ENCODE results near the gene CYP2A13. TPM values are rescaled to one million over a fixed set of nuclear protein-coding genes. Genes with fewer than 3 reads are reported as not detected.
A peak's percentile ranks its signal among the peaks of the same experiment; 100 is the strongest.
"Not testable (repeated sequence)": the region's sequence is repeated elsewhere in the genome, so short reads cannot be mapped to it uniquely, and the experiment has no call there.

The CYP2A13 gene
- total RNA-seq, 3 donors from 2014 or later (not counting 1 experiment from before 2014, with no cell fraction given): not detected

GRCh38 chr19:41126765-41127203 lies 38.5 kb downstream of the CYP2A13 start:
- H3K36me3 Mint-ChIP-seq: not testable (repeated sequence)

DNA sequence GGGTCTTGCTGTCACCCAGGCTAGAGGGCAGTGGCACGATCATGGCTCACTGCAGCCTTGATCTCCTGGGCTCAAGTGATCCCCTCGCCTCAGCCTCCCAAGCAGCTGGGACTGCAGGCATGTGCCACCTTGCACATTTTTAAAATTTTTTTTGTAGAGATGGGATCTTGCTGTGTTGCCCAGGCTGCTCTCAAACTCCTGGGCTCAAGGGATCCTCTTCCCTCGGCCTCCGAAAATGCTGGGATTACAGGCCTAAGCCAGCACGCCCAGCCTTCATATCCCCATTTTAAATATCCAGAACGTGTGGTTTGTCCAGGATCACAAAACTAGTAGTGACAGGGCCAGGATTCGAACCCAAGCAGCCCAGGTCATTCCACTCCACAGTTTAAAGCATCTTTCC lies 39.1 kb downstream of the CYP2A13 start:
- intact Hi-C loops (cut with micrococcal nuclease); DNase-seq; ATAC-seq; H3K9me3 Mint-ChIP-seq; H3K9me3 ChIP-seq (ENCODE audit: control insufficient read depth, insufficient read depth, low read length); H3K27ac ChIP-seq (ENCODE audit: low read length); H3K4me3 ChIP-seq (ENCODE audit: low read length); H3K36me3 ChIP-seq (ENCODE audit: control insufficient read depth, insufficient read depth, low read length); H3K27me3 ChIP-seq (ENCODE audit: control insufficient read depth, insufficient read depth, low read length); H3K27me3 Mint-ChIP-seq (ENCODE audit: low read depth in 2 of 2); H3K36me3 Mint-ChIP-seq: not testable (repeated sequence)
- H3K4me3 Mint-ChIP-seq: peak overlapping the region; percentile 76
- H3K4me1 Mint-ChIP-seq: peaks cover 24 to 44% of the 10 kb centered on the region in 2 donors
- WGBS (ENCODE audit: insufficient coverage): 84% methylated on average over 7 of the region's 7 CpGs
- peaks cover 23% of the 10 kb centered on the region for H3K4me1 ChIP-seq (ENCODE audit: control insufficient read depth, insufficient read depth, low read length)
- peak overlapping the region; percentile 86 to 89 for H3K27ac Mint-ChIP-seq

More at GRCh38 chr19:41126765-41127203, 38.5 kb downstream of the CYP2A13 start:
- intact Hi-C loops (cut with micrococcal nuclease): loop anchor here (1.0 kb wide), 1 partner anchor 18 kb away; no protein-coding TSS in a partner anchor
- Mint-ChIP-seq H3K4me3 (peak overlapping the region; percentile 28), H3K4me1 (peaks cover 27 to 48% of the 10 kb centered on the region in 2 donors), H3K27ac (peak overlapping the region; percentile 86 to 89)
- not testable (repeated sequence) for H3K36me3 ChIP-seq (ENCODE audit: control insufficient read depth, insufficient read depth, low read length); H3K9me3 Mint-ChIP-seq; H3K27me3 ChIP-seq (ENCODE audit: control insufficient read depth, insufficient read depth, low read length); H3K9me3 ChIP-seq (ENCODE audit: control insufficient read depth, insufficient read depth, low read length); H3K27me3 Mint-ChIP-seq (ENCODE audit: low read depth in 2 of 2); H3K27ac ChIP-seq (ENCODE audit: low read length); H3K4me3 ChIP-seq (ENCODE audit: low read length)
- TF ChIP-seq, protein P1, sequence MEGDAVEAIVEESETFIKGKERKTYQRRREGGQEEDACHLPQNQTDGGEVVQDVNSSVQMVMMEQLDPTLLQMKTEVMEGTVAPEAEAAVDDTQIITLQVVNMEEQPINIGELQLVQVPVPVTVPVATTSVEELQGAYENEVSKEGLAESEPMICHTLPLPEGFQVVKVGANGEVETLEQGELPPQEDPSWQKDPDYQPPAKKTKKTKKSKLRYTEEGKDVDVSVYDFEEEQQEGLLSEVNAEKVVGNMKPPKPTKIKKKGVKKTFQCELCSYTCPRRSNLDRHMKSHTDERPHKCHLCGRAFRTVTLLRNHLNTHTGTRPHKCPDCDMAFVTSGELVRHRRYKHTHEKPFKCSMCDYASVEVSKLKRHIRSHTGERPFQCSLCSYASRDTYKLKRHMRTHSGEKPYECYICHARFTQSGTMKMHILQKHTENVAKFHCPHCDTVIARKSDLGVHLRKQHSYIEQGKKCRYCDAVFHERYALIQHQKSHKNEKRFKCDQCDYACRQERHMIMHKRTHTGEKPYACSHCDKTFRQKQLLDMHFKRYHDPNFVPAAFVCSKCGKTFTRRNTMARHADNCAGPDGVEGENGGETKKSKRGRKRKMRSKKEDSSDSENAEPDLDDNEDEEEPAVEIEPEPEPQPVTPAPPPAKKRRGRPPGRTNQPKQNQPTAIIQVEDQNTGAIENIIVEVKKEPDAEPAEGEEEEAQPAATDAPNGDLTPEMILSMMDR (IDR thresholded peaks at IDR 0.05): peak; percentile 78
- DNase-seq: peak; percentile 45 to 81
- ATAC-seq: peak; percentile 17 to 51 (median 46)
- 100% methylated on average over 1 of the region's 2 CpGs for WGBS (ENCODE audit: insufficient coverage)
- H3K4me1 ChIP-seq (ENCODE audit: control insufficient read depth, insufficient read depth, low read length): peaks cover 29% of the 10 kb centered on the region

DNA sequence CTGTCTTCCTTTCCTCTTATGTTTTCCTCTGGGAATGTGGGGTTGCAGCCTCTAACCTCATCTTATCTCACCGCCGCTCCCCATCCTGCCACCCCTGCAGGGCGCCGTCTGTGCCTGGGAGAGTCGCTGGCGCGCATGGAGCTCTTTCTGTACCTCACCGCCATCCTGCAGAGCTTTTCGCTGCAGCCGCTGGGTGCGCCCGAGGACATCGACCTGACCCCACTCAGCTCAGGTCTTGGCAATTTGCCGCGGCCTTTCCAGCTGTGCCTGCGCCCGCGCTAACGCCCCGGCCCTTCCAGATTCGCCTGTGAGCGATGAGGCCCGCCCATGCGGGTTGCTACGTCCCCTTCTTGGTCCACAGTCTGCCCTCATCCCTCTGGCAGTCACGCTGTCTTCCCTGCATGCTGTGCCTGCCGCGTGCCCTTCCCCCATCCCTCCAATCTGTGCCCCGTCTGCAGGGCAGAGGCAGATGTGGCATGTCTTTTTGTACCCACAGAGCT lies 39.6 kb downstream of the CYP2A13 start:
- H3K27me3 Mint-ChIP-seq (ENCODE audit: low read depth in 2 of 2); H3K4me3 ChIP-seq (ENCODE audit: low read length); intact Hi-C loops (cut with micrococcal nuclease); H3K27me3 ChIP-seq (ENCODE audit: control insufficient read depth, insufficient read depth, low read length); H3K36me3 Mint-ChIP-seq; H3K9me3 Mint-ChIP-seq; H3K9me3 ChIP-seq (ENCODE audit: control insufficient read depth, insufficient read depth, low read length); H3K36me3 ChIP-seq (ENCODE audit: control insufficient read depth, insufficient read depth, low read length): not testable (repeated sequence)
- peak; percentile 94 to 95 (median 94) for ATAC-seq
- WGBS (ENCODE audit: insufficient coverage): 1% methylated on average over 18 of the region's 29 CpGs
- peak; percentile 80 to 92 for DNase-seq
- peaks cover 23% of the 10 kb centered on the region for H3K4me1 ChIP-seq (ENCODE audit: control insufficient read depth, insufficient read depth, low read length)
- peak overlapping the region; percentile 47 for H3K27ac ChIP-seq (ENCODE audit: low read length)
- Mint-ChIP-seq H3K4me3 (peak overlapping the region; percentile 76), H3K27ac (peak overlapping the region; percentile 86 to 89), H3K4me1 (peaks cover 20 to 44% of the 10 kb centered on the region in 2 donors)

- Histone ChIP-seq H3K4me1 (ENCODE audit: control insufficient read depth, insufficient read depth, low read length) (peaks cover 23% of the 10 kb centered on the region), H3K4me3 (ENCODE audit: low read length) (no peak overlapping the region), H3K9me3 (ENCODE audit: control insufficient read depth, insufficient read depth, low read length) (no peaks in the 10 kb centered on the region), H3K27me3 (ENCODE audit: control insufficient read depth, insufficient read depth, low read length) (no peaks in the 10 kb centered on the region), H3K36me3 (ENCODE audit: control insufficient read depth, insufficient read depth, low read length) (no peaks in the 10 kb centered on the region), H3K27ac (ENCODE audit: low read length) (no peak overlapping the region)
- intact Hi-C loops (cut with micrococcal nuclease): no loop called here
- Mint-ChIP-seq H3K4me1 (peaks cover 19 to 41% of the 10 kb centered on the region in 2 donors), H3K4me3 (peak overlapping the region; percentile 45), H3K27me3 (ENCODE audit: low read depth in 2 of 2) (peaks cover 0 to 4% of the 10 kb centered on the region in 2 donors), H3K27ac (peak overlapping the region; percentile 86 to 89), H3K36me3 (no peaks in the 10 kb centered on the region), H3K9me3 (no peaks in the 10 kb centered on the region)
- ATAC-seq: no peak
- no peak for DNase-seq
- TF ChIP-seq, protein P1 (IDR thresholded peaks at IDR 0.05): no peak
- WGBS (ENCODE audit: insufficient coverage): 81% methylated on average over 5 of the region's 6 CpGs
Measured at GRCh38 chr19:41128692-41129091, 40.4 kb downstream of the CYP2A13 start.

Data from natural killer cell (primary cell).